Activated naive CD8-positive, alpha-beta T cell (primary cell): Measurements from ENCODE around the gene EXOC4.

Experiments
- H3K27ac Mint-ChIP-seq: one replicate; pipeline ENCODE4 v1.8.0; 2021; ENCODE audit warnings: mixed read lengths
- H3K27me3 Mint-ChIP-seq: one replicate; pipeline ENCODE4 v1.8.0; 2021; ENCODE audit warnings: mixed read lengths
- H3K36me3 Mint-ChIP-seq: one replicate; pipeline ENCODE4 v1.8.0; 2021; ENCODE audit warnings: mixed read lengths
- H3K4me1 Mint-ChIP-seq: one replicate; pipeline ENCODE4 v1.8.0; 2021; ENCODE audit warnings: low read depth, mixed read lengths
- H3K4me3 Mint-ChIP-seq: one replicate; pipeline ENCODE4 v1.8.0; 2021; ENCODE audit warnings: mild to moderate bottlenecking, mixed read lengths
- H3K9me3 Mint-ChIP-seq: one replicate; pipeline ENCODE4 v1.8.0; 2021; ENCODE audit warnings: low read depth, mixed read lengths

The EXOC4 gene

GRCh38 chr7:133562621-133563020 lies 309.7 kb downstream of the EXOC4 start:
- H3K9me3 Mint-ChIP-seq: no peaks in the 10 kb centered on the region
- peaks cover 37% of the 10 kb centered on the region for H3K36me3 Mint-ChIP-seq
- H3K4me1 Mint-ChIP-seq: peaks cover under 1% of the 10 kb centered on the region
- no peak overlapping the region for H3K4me3 Mint-ChIP-seq
- no peak overlapping the region for H3K27ac Mint-ChIP-seq
- no peaks in the 10 kb centered on the region for H3K27me3 Mint-ChIP-seq

GRCh38 chr7:133563251-133563650 lies 310.4 kb downstream of the EXOC4 start:
- H3K4me3 Mint-ChIP-seq: no peak overlapping the region
- peaks cover 33% of the 10 kb centered on the region for H3K36me3 Mint-ChIP-seq
- no peaks in the 10 kb centered on the region for H3K9me3 Mint-ChIP-seq
- no peak overlapping the region for H3K27ac Mint-ChIP-seq
- H3K4me1 Mint-ChIP-seq: no peaks in the 10 kb centered on the region
- no peaks in the 10 kb centered on the region for H3K27me3 Mint-ChIP-seq

GRCh38 chr7:133564484-133564883 lies 311.6 kb downstream of the EXOC4 start:
- Mint-ChIP-seq H3K4me3 (no peak overlapping the region), H3K27ac (no peak overlapping the region)

DNA sequence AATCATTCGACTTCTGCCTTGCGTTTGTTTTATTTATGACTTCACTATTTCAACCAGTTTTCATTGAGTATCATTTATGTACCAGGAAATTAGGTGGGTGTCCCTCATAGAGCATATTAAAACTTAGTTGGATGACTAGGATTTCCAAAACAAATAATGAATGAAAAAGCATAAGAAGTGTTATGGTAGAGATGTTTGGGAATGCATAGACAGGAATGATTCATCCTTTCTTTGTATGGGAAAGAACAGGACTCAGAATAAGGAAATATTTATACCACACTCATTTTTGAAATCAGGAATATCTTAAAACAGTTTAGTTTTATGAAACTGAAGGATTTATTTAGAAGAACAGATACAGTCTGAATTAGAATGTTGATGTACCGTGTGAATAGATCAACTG lies 315.7 kb downstream of the EXOC4 start:
- no peak overlapping the region for H3K4me3 Mint-ChIP-seq
- no peaks in the 10 kb centered on the region for H3K9me3 Mint-ChIP-seq
- no peak overlapping the region for H3K27ac Mint-ChIP-seq
- no peaks in the 10 kb centered on the region for H3K27me3 Mint-ChIP-seq
- H3K36me3 Mint-ChIP-seq: peaks cover 23% of the 10 kb centered on the region
- H3K4me1 Mint-ChIP-seq: no peaks in the 10 kb centered on the region

More at GRCh38 chr7:133564484-133564883, 311.6 kb downstream of the EXOC4 start:
- H3K36me3 Mint-ChIP-seq: peaks cover 33% of the 10 kb centered on the region
- no peaks in the 10 kb centered on the region for H3K27me3 Mint-ChIP-seq
- no peaks in the 10 kb centered on the region for H3K4me1 Mint-ChIP-seq
- no peaks in the 10 kb centered on the region for H3K9me3 Mint-ChIP-seq

- Mint-ChIP-seq H3K9me3 (no peaks in the 10 kb centered on the region), H3K27ac (no peak overlapping the region), H3K36me3 (peaks cover 9% of the 10 kb centered on the region), H3K27me3 (no peaks in the 10 kb centered on the region), H3K4me3 (no peak overlapping the region), H3K4me1 (no peaks in the 10 kb centered on the region)
These were observed 317.4 kb downstream of the EXOC4 start for GRCh38 chr7:133570321-133570720.

- Mint-ChIP-seq H3K9me3 (no peaks in the 10 kb centered on the region), H3K4me1 (no peaks in the 10 kb centered on the region), H3K36me3 (peaks cover 3% of the 10 kb centered on the region), H3K27ac (no peak overlapping the region), H3K4me3 (no peak overlapping the region), H3K27me3 (no peaks in the 10 kb centered on the region)
These were observed 318.2 kb downstream of the EXOC4 start for GRCh38 chr7:133571076-133571475.

GRCh38 chr7:133572087-133572486 lies 319.2 kb downstream of the EXOC4 start:
- Mint-ChIP-seq H3K27me3 (no peaks in the 10 kb centered on the region), H3K9me3 (no peaks in the 10 kb centered on the region), H3K36me3 (peaks cover 2% of the 10 kb centered on the region), H3K4me1 (no peaks in the 10 kb centered on the region), H3K4me3 (no peak overlapping the region), H3K27ac (no peak overlapping the region)

DNA sequence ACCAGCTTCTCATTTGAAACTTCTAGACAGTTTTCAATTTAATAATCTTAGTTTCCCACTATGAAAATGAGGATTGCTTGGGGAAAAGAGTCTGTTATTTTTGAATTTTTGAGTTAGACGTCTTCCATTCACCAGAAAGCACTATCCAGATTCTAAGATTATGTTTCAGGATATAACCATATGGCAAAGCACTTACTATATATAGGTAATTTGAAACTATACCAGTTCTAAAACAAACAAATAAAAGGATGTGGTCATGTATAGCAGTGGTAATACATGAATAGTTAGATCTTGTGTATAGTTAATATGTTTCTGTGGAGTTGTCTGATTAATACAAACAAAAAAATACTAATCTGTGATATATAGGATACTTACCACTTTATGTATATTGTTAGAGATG lies 320.0 kb downstream of the EXOC4 start:
- Mint-ChIP-seq H3K9me3 (no peaks in the 10 kb centered on the region), H3K36me3 (peaks cover 2% of the 10 kb centered on the region), H3K27ac (no peak overlapping the region), H3K27me3 (no peaks in the 10 kb centered on the region), H3K4me1 (no peaks in the 10 kb centered on the region), H3K4me3 (no peak overlapping the region)

DNA sequence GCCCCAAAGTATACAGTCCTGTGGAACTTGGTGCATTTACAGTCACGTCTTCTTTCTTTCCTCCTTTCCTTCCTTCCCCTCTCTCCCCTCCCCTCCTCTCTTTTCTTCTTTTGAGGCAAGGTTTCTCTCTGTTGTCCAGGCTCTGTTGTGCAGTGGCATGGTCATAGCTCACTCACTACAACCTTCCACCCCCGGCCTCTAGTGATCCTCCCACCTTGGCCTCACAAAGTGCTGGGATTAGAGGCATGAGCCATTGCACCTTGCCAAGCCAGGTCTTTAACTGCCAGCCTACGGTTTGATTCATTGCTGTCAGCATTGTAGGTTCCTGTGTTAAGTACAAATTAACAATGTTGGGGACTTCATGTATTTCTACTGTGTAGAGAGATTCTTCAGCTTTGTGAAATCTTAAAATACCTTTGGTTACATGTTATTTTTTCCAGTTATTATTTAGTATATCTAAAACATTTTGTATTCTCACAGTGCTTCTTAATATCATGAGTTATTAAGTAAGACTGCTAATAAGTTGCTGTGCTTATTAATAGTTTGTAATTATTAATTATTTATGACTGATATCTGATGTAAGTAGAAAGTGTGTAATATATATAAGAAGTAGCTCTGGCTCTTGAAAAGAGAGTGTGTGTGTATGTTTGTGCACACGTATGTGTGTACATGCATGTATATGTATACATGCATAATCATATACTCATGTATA lies 320.8 kb downstream of the EXOC4 start:
- no peak overlapping the region for H3K4me3 Mint-ChIP-seq
- no peak overlapping the region for H3K27ac Mint-ChIP-seq
- no peaks in the 10 kb centered on the region for H3K27me3 Mint-ChIP-seq
- peaks cover 2% of the 10 kb centered on the region for H3K36me3 Mint-ChIP-seq
- no peaks in the 10 kb centered on the region for H3K4me1 Mint-ChIP-seq
- no peaks in the 10 kb centered on the region for H3K9me3 Mint-ChIP-seq

- Mint-ChIP-seq H3K36me3 (peaks cover 2% of the 10 kb centered on the region), H3K9me3 (no peaks in the 10 kb centered on the region)
These were observed 323.0 kb downstream of the EXOC4 start for GRCh38 chr7:133575726-133576440.

GRCh38 chr7:133576612-133577168 lies 323.8 kb downstream of the EXOC4 start:
- Mint-ChIP-seq H3K4me3 (no peak overlapping the region), H3K9me3 (no peaks in the 10 kb centered on the region), H3K27ac (no peak overlapping the region), H3K36me3 (peaks cover 2% of the 10 kb centered on the region), H3K4me1 (no peaks in the 10 kb centered on the region), H3K27me3 (no peaks in the 10 kb centered on the region)

More at GRCh38 chr7:133575726-133576440, 323.0 kb downstream of the EXOC4 start:
- H3K27ac Mint-ChIP-seq: no peak overlapping the region
- no peaks in the 10 kb centered on the region for H3K4me1 Mint-ChIP-seq
- H3K4me3 Mint-ChIP-seq: no peak overlapping the region
- H3K27me3 Mint-ChIP-seq: no peaks in the 10 kb centered on the region

DNA sequence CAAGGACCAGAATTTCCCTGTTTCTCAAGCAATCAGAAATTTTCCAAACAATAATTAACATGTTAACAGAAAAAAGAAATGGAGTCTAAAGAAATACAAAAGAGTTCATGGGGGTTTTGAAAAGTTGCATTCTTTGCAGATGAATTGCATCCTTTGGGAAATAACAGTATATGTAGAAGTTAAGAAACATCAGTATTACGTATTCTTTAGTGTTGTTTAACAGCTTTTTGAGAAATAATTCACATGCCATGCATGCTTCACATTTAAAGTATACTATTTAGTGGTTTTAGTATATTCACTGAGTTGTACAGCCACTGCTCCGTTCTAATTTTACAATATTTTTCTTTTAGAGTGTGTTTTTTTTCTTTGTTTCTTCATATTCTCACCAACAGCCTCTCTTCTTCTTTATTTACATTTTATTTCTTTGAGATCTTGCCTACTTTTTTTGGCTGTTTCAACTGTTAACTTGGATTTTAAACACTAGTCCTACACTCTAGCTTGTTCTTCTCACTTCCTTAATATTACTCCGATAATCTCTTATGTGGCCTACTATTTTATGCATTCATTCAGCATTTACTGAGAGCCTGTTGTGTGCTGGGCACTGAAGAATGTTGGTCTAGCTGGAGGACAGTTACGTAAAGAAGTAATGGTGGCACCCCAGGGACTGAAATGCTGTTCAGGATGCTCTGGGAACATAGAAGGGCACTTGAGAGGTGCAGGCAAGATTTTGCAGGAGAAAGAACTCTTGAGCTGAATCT lies 330.1 kb downstream of the EXOC4 start:
- Mint-ChIP-seq H3K27me3 (no peaks in the 10 kb centered on the region), H3K36me3 (peaks cover 17% of the 10 kb centered on the region), H3K4me1 (peaks cover 1% of the 10 kb centered on the region), H3K9me3 (no peaks in the 10 kb centered on the region), H3K27ac (no peak overlapping the region), H3K4me3 (no peak overlapping the region)

DNA sequence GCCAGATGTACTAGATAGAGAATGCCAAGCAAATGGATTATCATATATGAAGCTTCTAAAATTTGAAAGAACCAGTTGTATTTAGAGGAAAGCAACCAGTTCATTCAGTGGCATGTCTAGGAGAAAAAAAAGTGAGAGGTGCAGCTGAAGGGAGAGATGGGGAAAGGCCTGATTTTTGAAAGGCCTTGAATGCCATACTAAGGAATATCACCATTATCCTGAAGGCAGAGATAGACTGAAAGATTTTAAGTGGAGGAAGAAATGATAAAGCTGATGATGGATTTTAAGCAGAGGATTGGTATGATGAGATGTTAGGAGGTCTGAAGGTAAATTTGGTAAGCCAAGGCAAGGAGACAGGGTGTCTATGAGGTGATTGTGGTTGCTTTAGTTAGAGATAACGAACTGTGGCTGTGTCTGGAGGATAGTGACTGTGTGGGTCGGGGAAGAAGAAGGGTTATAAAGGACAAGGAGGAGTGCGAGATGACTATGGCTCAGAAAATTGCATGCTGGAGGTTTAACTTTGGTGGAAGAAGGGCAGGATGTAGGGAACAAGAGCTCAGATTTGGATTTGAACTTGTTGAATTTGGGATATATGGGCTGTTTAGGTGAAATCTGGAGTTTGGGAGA lies 330.8 kb downstream of the EXOC4 start:
- Mint-ChIP-seq H3K9me3 (no peaks in the 10 kb centered on the region), H3K4me1 (peaks cover 1% of the 10 kb centered on the region), H3K27ac (no peak overlapping the region), H3K27me3 (no peaks in the 10 kb centered on the region), H3K4me3 (no peak overlapping the region), H3K36me3 (peaks cover 17% of the 10 kb centered on the region)

DNA sequence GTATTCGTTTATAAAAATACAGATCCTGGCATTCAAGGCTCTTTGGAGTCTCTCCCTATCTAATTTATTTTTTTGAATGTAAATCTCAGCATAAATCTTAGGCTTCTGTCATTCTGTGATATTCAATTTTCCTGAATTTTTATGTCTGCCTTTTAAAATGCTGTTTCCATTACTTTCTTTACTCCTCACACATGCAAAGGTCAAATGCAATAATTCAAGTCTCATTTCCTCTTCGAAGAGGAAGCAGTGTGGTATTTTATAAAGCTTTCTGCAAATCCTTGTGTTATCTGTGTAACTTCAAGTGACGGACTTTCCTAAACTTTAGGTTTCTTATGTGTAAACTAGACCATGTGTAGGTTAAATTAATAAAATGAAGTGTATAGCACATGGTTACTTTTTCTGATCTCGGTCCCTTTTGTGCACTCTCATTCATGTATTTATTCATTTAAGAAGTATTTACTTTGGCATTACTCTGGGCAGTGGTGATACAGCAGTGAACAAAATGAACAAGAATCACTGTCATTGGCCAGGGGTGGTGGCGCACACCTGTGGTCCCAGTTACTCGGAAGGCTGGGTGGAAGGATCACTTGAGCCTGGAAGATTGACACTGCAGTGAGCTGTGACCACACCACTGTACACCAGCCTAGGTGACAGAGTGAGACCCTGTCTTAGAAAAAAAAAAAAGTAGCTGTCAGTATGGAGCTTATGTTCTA lies 332.2 kb downstream of the EXOC4 start:
- no peak overlapping the region for H3K4me3 Mint-ChIP-seq
- H3K27me3 Mint-ChIP-seq: no peaks in the 10 kb centered on the region
- no peak overlapping the region for H3K27ac Mint-ChIP-seq

More for the DNA sequence above, 332.2 kb downstream of the EXOC4 start:
- H3K36me3 Mint-ChIP-seq: peaks cover 17% of the 10 kb centered on the region
- no peaks in the 10 kb centered on the region for H3K9me3 Mint-ChIP-seq
- peaks cover 1% of the 10 kb centered on the region for H3K4me1 Mint-ChIP-seq
